ENCODE results near the gene CHRNB2.

Gene CHRNB2

GRCh38 chr1:154553056-154554030, 14.2 kb upstream of the CHRNB2 start:
- DNase-seq (ENCODE audit: low read depth) = no peak

GRCh38 chr1:154556422-154556821, 11.2 kb upstream of the CHRNB2 start:
- DNase-seq (ENCODE audit: low read depth) = no peak

GRCh38 chr1:154557248-154557938, 10.2 kb upstream of the CHRNB2 start:
- DNase-seq (ENCODE audit: low read depth) = no peak

GRCh38 chr1:154557939-154558719, 9.4 kb upstream of the CHRNB2 start, which contains the start of gene UBE2Q1:
UBE2Q1 (minus strand) TSS chr1:154558662; CDS start chr1:154558553, 109 bp downstream.
- DNase-seq (ENCODE audit: low read depth) = no peak

GRCh38 chr1:154558720-154559465, 8.7 kb upstream of the CHRNB2 start:
- DNase-seq (ENCODE audit: low read depth) = peak; percentile 100

- DNase-seq (ENCODE audit: low read depth) = peak; percentile 79
Observed at GRCh38 chr1:154559466-154560044, 8.0 kb upstream of the CHRNB2 start.

GRCh38 chr1:154565876-154566275, 1.7 kb upstream of the CHRNB2 start:
- no peak for DNase-seq (ENCODE audit: low read depth)

GRCh38 chr1:154568157-154568815, 708 bp downstream of the CHRNB2 start:
- no peak for DNase-seq (ENCODE audit: low read depth)

- DNase-seq (ENCODE audit: low read depth) = no peak
Observed at GRCh38 chr1:154571244-154571963, 3.8 kb downstream of the CHRNB2 start.

- DNase-seq (ENCODE audit: low read depth) = no peak
Observed at GRCh38 chr1:154571964-154572288, 4.3 kb downstream of the CHRNB2 start.

GRCh38 chr1:154572468-154573167, 5.0 kb downstream of the CHRNB2 start:
- no peak for DNase-seq (ENCODE audit: low read depth)

GRCh38 chr1:154573168-154573510, 5.6 kb downstream of the CHRNB2 start:
- no peak for DNase-seq (ENCODE audit: low read depth)

GRCh38 chr1:154574716-154575115, 7.1 kb downstream of the CHRNB2 start:
- no peak for DNase-seq (ENCODE audit: low read depth)

GRCh38 chr1:154575147-154575927, 7.8 kb downstream of the CHRNB2 start:
- no peak for DNase-seq (ENCODE audit: low read depth)

- no peak for DNase-seq (ENCODE audit: low read depth)
Observed at GRCh38 chr1:154575951-154576566, 8.5 kb downstream of the CHRNB2 start.

- no peak for DNase-seq (ENCODE audit: low read depth)
Observed at GRCh38 chr1:154577346-154578057, 9.9 kb downstream of the CHRNB2 start.

GRCh38 chr1:154578058-154578418, 10.5 kb downstream of the CHRNB2 start:
- no peak for DNase-seq (ENCODE audit: low read depth)

- no peak for DNase-seq (ENCODE audit: low read depth)
Observed at GRCh38 chr1:154579374-154579773, 11.8 kb downstream of the CHRNB2 start.
